Measurements from ENCODE around the gene PDE9A. TPM values are rescaled to one million over a fixed set of nuclear protein-coding genes. Genes with fewer than 3 reads are reported as not detected.
A peak's percentile ranks its signal among the peaks of the same experiment; 100 is the strongest.

The PDE9A gene
- total RNA-seq, 1 donor = not detected

- TF ChIP-seq CTCF (IDR thresholded peaks at IDR 0.05; ENCODE audit: insufficient read depth, low read length) = no peak
- no peak for DNase-seq (ENCODE audit: low read depth)
- H3K4me3 ChIP-seq (ENCODE audit: low read depth, low read length) = no peak overlapping the region
Observed at GRCh38 chr21:42641311-42642218, 11.9 kb upstream of the PDE9A start.

- DNase-seq (ENCODE audit: low read depth) = no peak
- TF ChIP-seq CTCF (IDR thresholded peaks at IDR 0.05; ENCODE audit: insufficient read depth, low read length) = no peak
- H3K4me3 ChIP-seq (ENCODE audit: low read depth, low read length) = no peak overlapping the region
Observed at GRCh38 chr21:42642219-42642745, 11.1 kb upstream of the PDE9A start.

GRCh38 chr21:42644223-42645208, 8.9 kb upstream of the PDE9A start:
- TF ChIP-seq CTCF (IDR thresholded peaks at IDR 0.05; ENCODE audit: insufficient read depth, low read length) = no peak
- DNase-seq (ENCODE audit: low read depth) = peak; percentile 42

DNA sequence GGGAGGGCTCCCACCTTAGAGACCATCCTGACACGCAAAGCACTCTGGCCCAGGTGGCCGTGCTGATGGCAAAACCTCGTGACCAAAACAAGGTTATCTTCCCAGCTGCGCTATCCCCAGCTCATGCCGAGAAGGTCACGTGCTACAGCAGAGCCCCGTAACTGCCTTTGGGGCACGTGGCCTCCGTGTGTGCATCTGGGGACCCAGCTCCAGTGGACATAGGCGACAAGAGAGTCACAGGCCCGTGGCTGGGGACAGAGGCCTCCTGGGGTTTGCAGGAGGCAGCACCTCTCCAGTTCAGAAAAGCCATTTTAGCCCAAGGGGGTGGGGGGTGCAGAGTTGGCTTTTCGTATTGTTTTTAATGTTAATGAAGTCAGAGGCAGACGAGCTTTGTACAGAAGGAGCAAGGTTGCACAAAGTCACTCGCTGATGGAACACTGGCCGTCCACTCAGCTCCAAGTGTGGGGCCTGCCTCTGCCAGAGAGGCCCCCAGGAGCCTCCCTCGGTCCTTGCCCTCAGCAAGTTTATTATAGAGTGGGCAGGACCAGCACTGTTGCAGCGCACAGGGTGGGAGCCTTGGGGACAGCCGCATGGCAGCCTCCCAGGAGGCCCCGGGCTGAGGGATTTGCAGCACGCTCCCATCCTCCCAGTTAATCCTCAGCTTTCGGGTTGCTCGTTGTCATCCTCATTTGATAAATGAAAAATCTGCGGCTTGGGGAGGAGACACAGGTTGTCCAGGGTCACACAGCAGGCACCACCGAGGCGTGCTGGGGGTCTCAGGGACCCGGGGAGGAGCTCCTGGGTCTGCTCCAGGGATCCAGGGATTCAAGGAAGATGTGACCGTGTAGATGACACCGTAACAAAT, 8.0 kb upstream of the PDE9A start:
- no peak overlapping the region for H3K4me3 ChIP-seq (ENCODE audit: low read depth, low read length)
- TF ChIP-seq CTCF (IDR thresholded peaks at IDR 0.05; ENCODE audit: insufficient read depth, low read length) = no peak

More at GRCh38 chr21:42644223-42645208, 8.9 kb upstream of the PDE9A start:
- H3K4me3 ChIP-seq (ENCODE audit: low read depth, low read length) = no peak overlapping the region

GRCh38 chr21:42646076-42646825, 7.2 kb upstream of the PDE9A start:
- TF ChIP-seq CTCF (IDR thresholded peaks at IDR 0.05; ENCODE audit: insufficient read depth, low read length) = no peak
- H3K4me3 ChIP-seq (ENCODE audit: low read depth, low read length) = no peak overlapping the region
- DNase-seq (ENCODE audit: low read depth) = no peak

More for the DNA sequence above, 8.0 kb upstream of the PDE9A start:
- DNase-seq (ENCODE audit: low read depth) = no peak
